Measurements from ENCODE around the gene HLA-DOA.

GRCh38 chr6:32974541-32975308 is 34.7 kb downstream of the HLA-DOA start:
- TF ChIP-seq POLR2A (IDR thresholded peaks at IDR 0.05), result no peak
- TF ChIP-seq, protein P1, sequence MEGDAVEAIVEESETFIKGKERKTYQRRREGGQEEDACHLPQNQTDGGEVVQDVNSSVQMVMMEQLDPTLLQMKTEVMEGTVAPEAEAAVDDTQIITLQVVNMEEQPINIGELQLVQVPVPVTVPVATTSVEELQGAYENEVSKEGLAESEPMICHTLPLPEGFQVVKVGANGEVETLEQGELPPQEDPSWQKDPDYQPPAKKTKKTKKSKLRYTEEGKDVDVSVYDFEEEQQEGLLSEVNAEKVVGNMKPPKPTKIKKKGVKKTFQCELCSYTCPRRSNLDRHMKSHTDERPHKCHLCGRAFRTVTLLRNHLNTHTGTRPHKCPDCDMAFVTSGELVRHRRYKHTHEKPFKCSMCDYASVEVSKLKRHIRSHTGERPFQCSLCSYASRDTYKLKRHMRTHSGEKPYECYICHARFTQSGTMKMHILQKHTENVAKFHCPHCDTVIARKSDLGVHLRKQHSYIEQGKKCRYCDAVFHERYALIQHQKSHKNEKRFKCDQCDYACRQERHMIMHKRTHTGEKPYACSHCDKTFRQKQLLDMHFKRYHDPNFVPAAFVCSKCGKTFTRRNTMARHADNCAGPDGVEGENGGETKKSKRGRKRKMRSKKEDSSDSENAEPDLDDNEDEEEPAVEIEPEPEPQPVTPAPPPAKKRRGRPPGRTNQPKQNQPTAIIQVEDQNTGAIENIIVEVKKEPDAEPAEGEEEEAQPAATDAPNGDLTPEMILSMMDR (IDR thresholded peaks at IDR 0.05), result no peak
- no peak for TF ChIP-seq POLR2AphosphoS5 (IDR thresholded peaks at IDR 0.05; ENCODE audit: insufficient read depth in 1 of 2, low read depth in 1 of 2)
